ENCODE measurements around the gene MGLL. TPM values are rescaled to one million over a fixed set of nuclear protein-coding genes. Genes with fewer than 3 reads are reported as not detected.

The MGLL gene
- total RNA-seq, 4 donors from 2014 or later: 36.7 to 146 (median 73.5) TPM

DNA sequence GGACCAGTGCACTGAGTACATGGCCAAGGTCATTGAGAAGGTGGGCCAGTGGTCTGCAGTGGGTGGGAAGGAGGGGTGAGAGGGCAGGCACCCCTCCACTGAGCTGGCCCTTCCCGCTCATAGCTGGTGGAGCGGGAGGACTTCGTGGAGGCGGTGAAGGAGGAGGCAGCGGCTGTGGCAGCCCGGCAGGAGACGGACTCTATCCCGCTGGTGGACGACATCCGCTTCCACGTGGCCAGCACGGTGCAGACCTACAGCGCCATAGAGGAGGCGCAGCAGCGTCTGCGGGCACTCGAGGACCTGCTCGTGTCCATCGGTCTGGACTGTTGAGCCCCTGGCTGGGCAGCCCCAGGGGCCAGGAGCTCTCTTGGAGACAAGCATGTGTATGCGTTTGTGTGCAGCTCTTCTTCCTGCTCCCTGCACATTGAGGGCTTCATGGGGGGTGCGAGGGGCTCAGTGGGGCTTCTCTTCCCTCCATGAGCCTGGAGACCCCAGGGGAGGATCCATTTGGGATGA lies 142.1 kb downstream of the MGLL start:
- Histone ChIP-seq H3K36me3 (peaks cover 0 to 52% (median 0%) of the 10 kb centered on the region in 3 donors), H3K4me1 (peaks cover 0 to 26% (median 5%) of the 10 kb centered on the region in 3 donors), H3K27me3 (no peaks in the 10 kb centered on the region), H3K9me3 (no peaks in the 10 kb centered on the region), H3K4me3 (no peak overlapping the region), H3K27ac (no peak overlapping the region)
- 80 to 94% methylated on average over 2 to 10 of the region's 21 CpGs for WGBS, 2 donors
- TF ChIP-seq, protein P1, sequence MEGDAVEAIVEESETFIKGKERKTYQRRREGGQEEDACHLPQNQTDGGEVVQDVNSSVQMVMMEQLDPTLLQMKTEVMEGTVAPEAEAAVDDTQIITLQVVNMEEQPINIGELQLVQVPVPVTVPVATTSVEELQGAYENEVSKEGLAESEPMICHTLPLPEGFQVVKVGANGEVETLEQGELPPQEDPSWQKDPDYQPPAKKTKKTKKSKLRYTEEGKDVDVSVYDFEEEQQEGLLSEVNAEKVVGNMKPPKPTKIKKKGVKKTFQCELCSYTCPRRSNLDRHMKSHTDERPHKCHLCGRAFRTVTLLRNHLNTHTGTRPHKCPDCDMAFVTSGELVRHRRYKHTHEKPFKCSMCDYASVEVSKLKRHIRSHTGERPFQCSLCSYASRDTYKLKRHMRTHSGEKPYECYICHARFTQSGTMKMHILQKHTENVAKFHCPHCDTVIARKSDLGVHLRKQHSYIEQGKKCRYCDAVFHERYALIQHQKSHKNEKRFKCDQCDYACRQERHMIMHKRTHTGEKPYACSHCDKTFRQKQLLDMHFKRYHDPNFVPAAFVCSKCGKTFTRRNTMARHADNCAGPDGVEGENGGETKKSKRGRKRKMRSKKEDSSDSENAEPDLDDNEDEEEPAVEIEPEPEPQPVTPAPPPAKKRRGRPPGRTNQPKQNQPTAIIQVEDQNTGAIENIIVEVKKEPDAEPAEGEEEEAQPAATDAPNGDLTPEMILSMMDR (IDR thresholded peaks at IDR 0.05): no peak
- no peak for TF ChIP-seq POLR2A (IDR thresholded peaks at IDR 0.05)
- DNase-seq: no peak
- intact Hi-C loops (cut with DNase I): no loop called here

GRCh38 chr3:127679534-127680145 lies 142.7 kb downstream of the MGLL start:
- peaks cover 0 to 31% (median 6%) of the 10 kb centered on the region in 3 donors for H3K4me1 ChIP-seq
- DNase-seq: no peak
- no peak for TF ChIP-seq POLR2A (IDR thresholded peaks at IDR 0.05)
- TF ChIP-seq, protein P1 (IDR thresholded peaks at IDR 0.05): no peak

GRCh38 chr3:127678611-127679533 lies 143.4 kb downstream of the MGLL start:
- DNase-seq: no peak
- intact Hi-C loops (cut with DNase I): loop anchor here (10.0 kb wide), 1 partner anchor 146 kb away; the partner anchor contains the start of gene MGLL

More at GRCh38 chr3:127679534-127680145, 142.7 kb downstream of the MGLL start:
- intact Hi-C loops (cut with DNase I): loop anchor here (10.0 kb wide), 1 partner anchor 145 kb away; the partner anchor contains the start of gene MGLL
- Histone ChIP-seq H3K36me3 (peaks cover 0 to 52% (median 0%) of the 10 kb centered on the region in 3 donors), H3K27me3 (no peaks in the 10 kb centered on the region), H3K4me3 (no peak overlapping the region), H3K9me3 (no peaks in the 10 kb centered on the region), H3K27ac (no peak overlapping the region)
- WGBS, 2 donors: 90% methylated on average over 7 of the region's 21 CpGs; no CpG with 5 or more reads in 1 of the 2 donors

DNA sequence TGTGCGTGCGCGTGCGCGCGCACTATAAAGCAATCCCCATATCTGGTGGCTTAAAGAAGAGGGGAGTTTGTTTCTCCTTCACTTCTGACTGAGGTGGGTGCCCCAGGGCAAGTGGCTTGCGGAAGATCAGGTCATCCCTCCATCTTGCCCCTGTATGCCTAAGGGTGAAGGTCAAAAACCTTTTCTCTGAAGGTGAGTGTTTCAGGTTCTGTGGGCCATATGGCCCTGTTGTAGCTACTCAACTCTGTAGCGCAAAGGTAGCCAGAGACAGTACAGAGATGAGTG lies 144.1 kb downstream of the MGLL start:
- Histone ChIP-seq H3K27ac (no peak overlapping the region), H3K4me3 (no peak overlapping the region), H3K27me3 (no peaks in the 10 kb centered on the region), H3K4me1 (peaks cover 12 to 39% (median 15%) of the 10 kb centered on the region in 3 donors), H3K9me3 (no peaks in the 10 kb centered on the region), H3K36me3 (peaks cover 0 to 52% (median 0%) of the 10 kb centered on the region in 3 donors)
- TF ChIP-seq POLR2A (IDR thresholded peaks at IDR 0.05): no peak
- TF ChIP-seq, protein P1 (IDR thresholded peaks at IDR 0.05): no peak
- WGBS, 2 donors: 92 to 93% methylated on average over 5 to 6 of the region's 8 CpGs
- intact Hi-C loops (cut with DNase I): loop anchor here (10.0 kb wide), 1 partner anchor 147 kb away; the partner anchor contains the start of gene MGLL
- no peak for DNase-seq

More at GRCh38 chr3:127678611-127679533, 143.4 kb downstream of the MGLL start:
- H3K36me3 ChIP-seq: peaks cover 0 to 52% (median 0%) of the 10 kb centered on the region in 3 donors
- H3K27me3 ChIP-seq: no peaks in the 10 kb centered on the region
- H3K9me3 ChIP-seq: no peaks in the 10 kb centered on the region
- 69 to 79% methylated on average over 7 to 8 of the region's 12 CpGs for WGBS, 2 donors
- TF ChIP-seq POLR2A (IDR thresholded peaks at IDR 0.05): no peak
- TF ChIP-seq, protein P1 (IDR thresholded peaks at IDR 0.05): no peak
- no peak overlapping the region for H3K4me3 ChIP-seq
- no peak overlapping the region for H3K27ac ChIP-seq
- peaks cover 6 to 39% (median 14%) of the 10 kb centered on the region in 3 donors for H3K4me1 ChIP-seq

Data from esophagus squamous epithelium (tissue), 5 donors.